Esophagus squamous epithelium (tissue), 5 donors: ENCODE data around the gene ZP3. TPM values are rescaled to one million over a fixed set of nuclear protein-coding genes. Genes with fewer than 3 reads are reported as not detected.
"Not testable (repeated sequence)": the region's sequence is repeated elsewhere in the genome, so short reads cannot be mapped to it uniquely, and the experiment has no call there.

Experiments used
- DNase-seq: peaks from one replicate; lab custom pipeline; 2025; lab: John Stamatoyannopoulos, UW
- H3K27ac ChIP-seq, 4 donors: fragments of 200-600 bp; sonication (generic); one replicate each; pipeline ENCODE4 v1.5.1; 2016 to 2019; ENCODE audit warnings: mild to moderate bottlenecking in 1 of 4
- H3K27me3 ChIP-seq, 4 donors: fragments of 200-600 bp; sonication (generic); 1 replicate in 3 of 4; 2 replicates in 1 of 4; pipeline versions ENCODE4 v1.5.1 to v1.6.0; 2017 to 2021; ENCODE audit warnings: antibody characterized with exemption in 1 of 4
- H3K36me3 ChIP-seq, 3 donors: fragments of 200-600 bp; sonication (generic); one replicate each; pipeline ENCODE4 v1.5.1; 2016 to 2019
- H3K4me1 ChIP-seq, 3 donors: fragments of 200-600 bp; sonication (generic); one replicate each; pipeline ENCODE4 v1.5.1; 2017 to 2019
- H3K4me3 ChIP-seq, 4 donors: fragments of 200-600 bp; sonication (generic); 1 replicate in 3 of 4; 2 replicates in 1 of 4; pipeline ENCODE4 v1.5.1; 2016 to 2019; ENCODE audit warnings: mild to moderate bottlenecking in 2 of 4, moderate library complexity in 1 of 4
- H3K9me3 ChIP-seq, 3 donors: fragments of 200-600 bp; sonication (generic); one replicate each; pipeline ENCODE4 v1.5.1; 2016 to 2019
- POLR2A ChIP-seq, 4 donors: fragments of 450-650 bp; IDR thresholded peaks; one replicate each; pipeline ENCODE4 v1.6.1; 2017; ENCODE audit warnings: antibody characterized with exemption in 4 of 4, mild to moderate bottlenecking in 4 of 4, moderate library complexity in 3 of 4
- WGBS, 2 donors: methylation state at CpG; one replicate each; pipeline ENCODE4 v1.1.5; 2018; 5-methylcytosine and 5-hydroxymethylcytosine counted together
- intact Hi-C: fragments of 100-400 bp; cut with DNase I; formaldehyde crosslinking; loops from one replicate; pipeline ENCODE4 v1.15.0; 2022
- total RNA-seq, 4 donors: library from RNA; depleted of rRNA; stranded (reverse); fragments of >200 nt; gene quantifications; one replicate each; pipeline ENCODE4 v1.1.0, GENCODE V29; 2016
- TF ChIP-seq, protein P1 (sequence below), 6 experiments: fragments of 450-650 bp in 4 of 6; fragments of 200-600 bp in 2 of 6; sonication (generic) in 2 of 6; IDR thresholded peaks; one replicate each; pipeline ENCODE4 v1.5.1; 2016 to 2019; ENCODE audit warnings: antibody characterized with exemption in 6 of 6, mild to moderate bottlenecking in 4 of 6, moderate library complexity in 4 of 6
- donor health status: DM: yes; HTN: yes; CAD: no.

ZP3 gene
- total RNA-seq, 4 donors from 2014 or later: 3.8 to 7.9 (median 4.4) TPM

DNA sequence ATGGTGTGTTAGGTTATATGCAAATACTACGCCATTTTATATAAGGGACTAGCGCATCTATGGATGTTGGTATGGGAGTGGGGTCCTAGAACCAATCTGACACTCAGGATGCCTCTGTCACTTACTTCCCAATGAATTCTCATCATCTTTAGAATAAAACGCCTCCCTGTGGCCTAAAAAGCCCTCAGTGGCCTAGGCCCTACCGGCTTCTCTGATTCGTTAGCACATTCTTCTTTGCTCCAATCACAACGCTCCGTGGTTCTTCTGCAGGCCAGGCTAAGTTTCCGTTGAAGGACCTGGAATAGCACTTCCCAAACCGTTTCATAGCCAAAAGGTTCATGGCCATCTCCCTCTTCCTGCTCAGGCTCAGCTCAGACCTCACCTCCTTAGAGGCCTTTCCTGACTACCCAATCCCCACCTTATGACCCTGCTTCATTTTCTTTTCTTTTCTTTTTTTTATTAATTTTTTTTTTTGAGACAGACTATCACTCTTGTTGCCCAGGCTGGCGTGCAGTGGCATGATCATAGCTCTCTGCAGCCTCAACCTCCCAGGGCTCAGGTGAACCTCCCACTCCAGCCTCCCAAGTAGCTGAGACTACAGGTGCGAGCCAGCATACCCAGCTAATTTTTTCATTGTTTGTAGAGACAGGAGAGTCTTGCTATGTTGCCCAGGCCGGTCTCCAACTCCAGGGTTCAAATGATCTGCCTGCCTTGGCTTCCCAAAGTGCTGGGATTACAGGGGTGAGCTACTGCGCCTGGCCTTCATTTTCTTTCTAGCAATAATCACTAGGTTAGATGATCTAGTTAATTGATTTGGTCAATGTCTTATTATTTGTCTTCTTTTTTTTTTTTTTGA is 41.4 kb upstream of the ZP3 start:
- Histone ChIP-seq H3K36me3 (no peaks in the 10 kb centered on the region), H3K4me1 (peaks cover 8 to 23% (median 16%) of the 10 kb centered on the region in 3 donors), H3K9me3 (no peaks in the 10 kb centered on the region), H3K27ac (no peak overlapping the region), H3K27me3 (no peaks in the 10 kb centered on the region), H3K4me3 (no peak overlapping the region)
- DNase-seq: no peak
- intact Hi-C loops: no loop called here
- 83 to 85% methylated on average over 13 of the region's 13 CpGs for WGBS, 2 donors
- no peak for TF ChIP-seq POLR2A (IDR thresholded peaks at IDR 0.05)
- TF ChIP-seq, protein P1, sequence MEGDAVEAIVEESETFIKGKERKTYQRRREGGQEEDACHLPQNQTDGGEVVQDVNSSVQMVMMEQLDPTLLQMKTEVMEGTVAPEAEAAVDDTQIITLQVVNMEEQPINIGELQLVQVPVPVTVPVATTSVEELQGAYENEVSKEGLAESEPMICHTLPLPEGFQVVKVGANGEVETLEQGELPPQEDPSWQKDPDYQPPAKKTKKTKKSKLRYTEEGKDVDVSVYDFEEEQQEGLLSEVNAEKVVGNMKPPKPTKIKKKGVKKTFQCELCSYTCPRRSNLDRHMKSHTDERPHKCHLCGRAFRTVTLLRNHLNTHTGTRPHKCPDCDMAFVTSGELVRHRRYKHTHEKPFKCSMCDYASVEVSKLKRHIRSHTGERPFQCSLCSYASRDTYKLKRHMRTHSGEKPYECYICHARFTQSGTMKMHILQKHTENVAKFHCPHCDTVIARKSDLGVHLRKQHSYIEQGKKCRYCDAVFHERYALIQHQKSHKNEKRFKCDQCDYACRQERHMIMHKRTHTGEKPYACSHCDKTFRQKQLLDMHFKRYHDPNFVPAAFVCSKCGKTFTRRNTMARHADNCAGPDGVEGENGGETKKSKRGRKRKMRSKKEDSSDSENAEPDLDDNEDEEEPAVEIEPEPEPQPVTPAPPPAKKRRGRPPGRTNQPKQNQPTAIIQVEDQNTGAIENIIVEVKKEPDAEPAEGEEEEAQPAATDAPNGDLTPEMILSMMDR (IDR thresholded peaks at IDR 0.05): no peak

DNA sequence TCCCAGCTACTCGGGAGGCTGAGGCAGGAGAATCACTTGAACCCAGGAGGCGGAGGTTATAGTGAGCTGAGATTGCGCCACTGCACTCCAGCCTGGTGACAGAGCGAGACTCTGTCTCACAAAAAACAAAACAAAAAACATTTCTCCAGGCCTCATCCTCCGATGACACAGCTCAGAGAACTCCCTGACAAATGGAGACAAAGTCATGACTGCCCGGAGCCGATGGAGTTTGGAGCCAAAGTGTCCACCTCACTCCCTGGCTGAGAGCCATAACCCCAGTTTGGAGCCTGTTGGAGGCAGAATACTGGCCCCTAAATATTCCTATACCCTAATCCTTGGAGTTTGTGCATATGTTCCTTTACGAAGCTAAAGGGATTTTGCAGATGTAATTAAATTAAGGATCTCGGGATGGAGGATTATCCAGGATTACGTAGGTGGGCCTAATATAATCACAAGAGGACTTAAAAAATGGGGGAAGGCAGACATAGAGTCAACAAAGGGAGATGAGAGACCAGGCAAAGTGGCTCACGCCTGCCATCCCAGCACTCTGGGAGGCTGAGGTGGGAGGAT is 38.0 kb upstream of the ZP3 start:
- intact Hi-C loops: no loop called here
- H3K36me3 ChIP-seq: no peaks in the 10 kb centered on the region
- H3K9me3 ChIP-seq: no peaks in the 10 kb centered on the region
- WGBS, 2 donors: 77 to 86% methylated on average over 9 to 10 of the region's 11 CpGs
- TF ChIP-seq, protein P1 (IDR thresholded peaks at IDR 0.05): no peak
- no peak for TF ChIP-seq POLR2A (IDR thresholded peaks at IDR 0.05)
- peaks cover 5 to 10% (median 5%) of the 10 kb centered on the region in 3 donors for H3K4me1 ChIP-seq
- no peaks in the 10 kb centered on the region for H3K27me3 ChIP-seq
- DNase-seq: no peak
- H3K27ac ChIP-seq: no peak overlapping the region
- H3K4me3 ChIP-seq: no peak overlapping the region

DNA sequence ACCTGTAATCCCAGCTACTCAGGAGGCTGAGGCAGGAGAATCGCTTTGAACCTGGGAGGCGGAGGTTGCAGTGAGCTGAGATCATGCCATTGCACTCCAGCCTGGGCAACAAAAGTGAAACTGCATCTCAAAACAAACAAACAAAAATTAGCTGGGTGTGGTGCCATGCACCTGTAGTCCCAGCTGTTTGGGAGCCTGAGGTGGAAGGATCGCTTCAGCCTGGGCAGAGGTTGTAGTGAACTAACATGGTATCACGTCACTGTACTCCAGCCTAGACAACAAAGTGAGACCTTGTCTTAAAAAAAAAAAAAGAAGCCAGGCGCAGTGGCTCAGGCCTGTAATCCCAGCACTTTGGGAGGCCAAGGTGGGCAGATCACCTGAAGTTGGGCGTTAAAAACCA is 37.0 kb upstream of the ZP3 start:
- peaks cover 8 to 19% (median 10%) of the 10 kb centered on the region in 3 donors for H3K4me1 ChIP-seq
- H3K9me3 ChIP-seq, H3K4me3 ChIP-seq, H3K27ac ChIP-seq, H3K36me3 ChIP-seq, DNase-seq, intact Hi-C loops, H3K27me3 ChIP-seq: not testable (repeated sequence)
- 89 to 90% methylated on average over 6 of the region's 6 CpGs for WGBS, 2 donors

DNA sequence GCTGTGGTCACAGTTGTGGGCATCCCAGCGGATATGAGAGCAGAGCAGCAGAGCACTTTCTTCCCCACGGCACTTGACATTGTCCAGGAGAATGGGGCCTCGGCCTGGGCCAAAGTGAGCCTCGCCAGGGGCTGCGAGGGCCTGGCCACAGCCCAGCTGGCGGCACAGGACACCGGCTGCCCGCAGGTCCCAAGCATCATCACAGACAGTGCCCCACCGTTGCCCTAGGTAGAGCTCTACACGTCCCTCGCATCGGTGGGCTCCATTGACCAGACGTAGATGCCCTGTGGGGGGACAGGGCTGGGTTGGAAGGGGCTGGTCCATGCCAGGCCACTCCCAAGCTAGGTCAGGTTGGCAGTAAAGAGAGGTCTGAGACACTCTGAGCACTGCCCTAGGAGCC is 34.7 kb upstream of the ZP3 start:
- H3K36me3 ChIP-seq: no peaks in the 10 kb centered on the region
- H3K9me3 ChIP-seq: no peaks in the 10 kb centered on the region
- DNase-seq: no peak
- no peaks in the 10 kb centered on the region for H3K27me3 ChIP-seq
- H3K27ac ChIP-seq: no peak overlapping the region
- TF ChIP-seq, protein P1 (IDR thresholded peaks at IDR 0.05): no peak
- no peak for TF ChIP-seq POLR2A (IDR thresholded peaks at IDR 0.05)
- intact Hi-C loops: no loop called here
- H3K4me1 ChIP-seq: peaks cover 17 to 34% (median 18%) of the 10 kb centered on the region in 3 donors
- WGBS, 2 donors: 83% methylated on average over 2 of the region's 13 CpGs; no CpG with 5 or more reads in 1 of the 2 donors
- no peak overlapping the region for H3K4me3 ChIP-seq

DNA sequence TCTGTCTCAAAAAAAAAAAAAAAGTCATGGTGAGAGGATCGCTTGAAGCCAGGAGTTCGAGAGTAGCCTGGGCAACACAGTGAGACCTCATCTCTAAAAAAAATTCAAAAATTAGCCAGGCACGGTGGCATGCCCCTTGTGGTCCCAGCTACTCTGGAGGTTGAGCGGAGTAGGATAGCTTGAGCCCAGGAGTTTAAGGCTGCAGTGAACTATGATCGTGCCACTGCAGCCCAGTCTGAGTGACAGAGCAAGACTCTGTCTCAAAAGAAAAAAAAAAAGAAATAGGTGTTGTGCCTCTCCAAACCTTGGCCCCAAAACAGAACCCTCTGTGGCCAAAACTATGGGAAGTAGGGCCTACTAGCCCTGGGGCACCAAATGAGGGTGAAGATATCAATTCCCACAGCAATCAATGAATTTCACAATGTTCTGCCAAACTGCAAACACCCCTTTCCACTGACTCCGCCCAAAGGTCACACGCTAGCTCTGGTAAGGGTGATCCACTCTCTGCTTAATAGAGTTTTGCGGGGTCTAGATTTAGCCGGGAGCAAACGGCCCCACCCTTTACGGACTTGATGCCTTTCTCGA is 32.1 kb upstream of the ZP3 start:
- H3K4me1 ChIP-seq: peaks cover 20 to 49% (median 28%) of the 10 kb centered on the region in 3 donors
- H3K36me3 ChIP-seq: no peaks in the 10 kb centered on the region
- no peaks in the 10 kb centered on the region for H3K27me3 ChIP-seq
- H3K4me3 ChIP-seq: peak overlapping the region; percentile 55 to 84 (median 78)
- TF ChIP-seq POLR2A (IDR thresholded peaks at IDR 0.05): no peak
- TF ChIP-seq, protein P1 (IDR thresholded peaks at IDR 0.05): no peak
- H3K9me3 ChIP-seq: no peaks in the 10 kb centered on the region
- intact Hi-C loops: no loop called here
- DNase-seq: no peak
- WGBS, 2 donors: 43 to 44% methylated on average over 9 to 10 of the region's 12 CpGs
- peak overlapping the region; percentile 89 to 96 (median 94) for H3K27ac ChIP-seq
